Measurements from ENCODE around the gene SCUBE2.

DNA sequence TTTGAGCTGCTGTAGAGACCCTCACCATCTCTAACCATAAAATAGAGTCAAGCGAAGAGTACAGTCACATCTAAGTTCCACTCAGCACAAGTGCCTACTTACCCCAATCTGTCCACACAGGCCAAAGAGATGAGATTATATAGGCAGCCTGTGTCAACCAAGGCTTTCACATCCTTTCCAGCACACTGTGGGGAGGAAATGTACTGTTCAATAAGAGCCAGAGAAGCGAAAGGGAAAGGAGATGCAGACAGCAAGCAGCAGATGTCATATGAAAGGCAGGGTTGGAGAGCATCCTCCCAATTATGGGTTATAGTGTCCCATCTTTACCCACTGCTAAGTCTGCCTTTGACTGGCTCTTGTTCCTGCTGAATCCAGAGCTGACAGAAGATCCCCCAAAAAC is 104.0 kb downstream of the SCUBE2 start:
- no peak for TF ChIP-seq CTCF (IDR thresholded peaks at IDR 0.05; ENCODE audit: insufficient read depth, low read length, poor library complexity, severe bottlenecking)
- no peak for TF ChIP-seq EZH2phosphoT487 (conservative IDR thresholded peaks at IDR 0.05; ENCODE audit: low read length)
